ENCODE measurements around the gene ITGA5.

DNA sequence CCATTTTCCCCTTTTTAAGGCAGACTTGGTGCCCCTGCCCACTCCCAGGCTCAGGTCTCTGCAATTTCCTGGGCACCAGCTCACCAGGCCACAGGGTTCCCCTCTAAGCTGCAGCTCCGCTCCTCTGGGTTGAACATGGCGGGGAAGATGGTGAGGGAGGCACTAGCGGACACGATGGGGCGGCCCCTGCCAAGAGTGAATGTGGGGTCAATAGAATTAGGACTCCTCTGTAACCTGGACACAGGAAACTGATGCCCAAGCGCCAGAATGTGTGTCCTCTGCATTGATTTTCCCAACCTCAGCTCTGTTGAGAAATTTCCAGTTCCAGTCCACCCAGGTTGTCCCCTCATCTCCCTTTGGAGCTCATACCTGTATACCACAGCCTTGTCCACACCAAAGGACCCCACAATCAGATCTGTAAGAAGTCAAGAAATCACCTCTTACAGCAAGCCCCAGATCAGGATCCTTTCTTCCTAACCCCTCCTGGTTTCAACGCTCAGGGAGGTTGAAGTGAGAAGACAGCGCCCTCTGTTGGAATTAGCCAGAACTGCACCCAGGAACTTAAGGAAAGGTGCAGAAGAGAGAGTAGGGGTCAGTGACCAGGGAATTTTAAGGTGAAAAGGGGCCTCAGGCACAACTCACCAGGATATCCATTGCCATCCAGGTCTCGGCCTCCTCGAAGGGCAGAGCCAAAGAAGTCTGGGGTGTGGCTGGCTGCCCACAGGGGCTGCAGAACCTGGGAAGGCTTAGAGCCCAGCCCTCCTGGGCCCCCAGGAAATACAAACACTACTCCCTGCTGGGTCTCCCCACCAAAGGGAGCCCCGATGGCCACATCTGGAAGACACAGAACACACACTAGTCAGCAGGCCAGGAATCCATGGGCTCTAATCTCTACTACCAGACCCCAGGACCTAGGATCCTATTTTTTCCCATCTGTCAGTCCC lies 14.7 kb downstream of the ITGA5 start:
- TF ChIP-seq EZH2 (IDR thresholded peaks at IDR 0.05) (no peak), POLR2AphosphoS5 (IDR thresholded peaks at IDR 0.05; ENCODE audit: borderline replicate concordance, low read depth, low read length) (no peak), FOXP2 (optimal IDR thresholded peaks at IDR 0.05; ENCODE audit: control extremely low read depth, extremely low read length, insufficient read depth) (no peak)
